ENCODE results near the gene HCN4.

HCN4 gene

DNA sequence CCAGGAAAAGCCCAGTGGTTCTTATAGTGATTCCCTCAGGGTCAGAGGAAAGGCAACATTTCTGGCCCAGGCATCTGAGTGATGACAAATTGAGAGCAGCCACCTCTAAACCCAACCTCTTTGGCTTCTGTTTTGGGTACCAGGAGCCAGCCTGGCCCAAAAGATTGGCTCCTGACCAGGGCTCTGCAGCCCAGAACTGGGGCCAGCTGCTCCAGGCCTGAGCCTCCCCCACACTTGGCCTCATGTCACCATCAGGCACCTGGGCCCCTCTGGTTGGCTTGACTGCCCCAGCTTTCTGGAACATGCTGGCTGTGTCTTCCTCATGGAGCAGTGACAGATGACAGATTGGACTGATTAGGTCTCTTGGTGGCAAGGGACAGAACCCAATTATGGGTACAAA lies 26.0 kb upstream of the HCN4 start:
- H3K27ac ChIP-seq = no peak overlapping the region
- no peak for TF ChIP-seq ZFX (IDR thresholded peaks at IDR 0.05; ENCODE audit: borderline replicate concordance)
- TF ChIP-seq, protein P1, sequence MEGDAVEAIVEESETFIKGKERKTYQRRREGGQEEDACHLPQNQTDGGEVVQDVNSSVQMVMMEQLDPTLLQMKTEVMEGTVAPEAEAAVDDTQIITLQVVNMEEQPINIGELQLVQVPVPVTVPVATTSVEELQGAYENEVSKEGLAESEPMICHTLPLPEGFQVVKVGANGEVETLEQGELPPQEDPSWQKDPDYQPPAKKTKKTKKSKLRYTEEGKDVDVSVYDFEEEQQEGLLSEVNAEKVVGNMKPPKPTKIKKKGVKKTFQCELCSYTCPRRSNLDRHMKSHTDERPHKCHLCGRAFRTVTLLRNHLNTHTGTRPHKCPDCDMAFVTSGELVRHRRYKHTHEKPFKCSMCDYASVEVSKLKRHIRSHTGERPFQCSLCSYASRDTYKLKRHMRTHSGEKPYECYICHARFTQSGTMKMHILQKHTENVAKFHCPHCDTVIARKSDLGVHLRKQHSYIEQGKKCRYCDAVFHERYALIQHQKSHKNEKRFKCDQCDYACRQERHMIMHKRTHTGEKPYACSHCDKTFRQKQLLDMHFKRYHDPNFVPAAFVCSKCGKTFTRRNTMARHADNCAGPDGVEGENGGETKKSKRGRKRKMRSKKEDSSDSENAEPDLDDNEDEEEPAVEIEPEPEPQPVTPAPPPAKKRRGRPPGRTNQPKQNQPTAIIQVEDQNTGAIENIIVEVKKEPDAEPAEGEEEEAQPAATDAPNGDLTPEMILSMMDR (IDR thresholded peaks at IDR 0.05) = no peak

DNA sequence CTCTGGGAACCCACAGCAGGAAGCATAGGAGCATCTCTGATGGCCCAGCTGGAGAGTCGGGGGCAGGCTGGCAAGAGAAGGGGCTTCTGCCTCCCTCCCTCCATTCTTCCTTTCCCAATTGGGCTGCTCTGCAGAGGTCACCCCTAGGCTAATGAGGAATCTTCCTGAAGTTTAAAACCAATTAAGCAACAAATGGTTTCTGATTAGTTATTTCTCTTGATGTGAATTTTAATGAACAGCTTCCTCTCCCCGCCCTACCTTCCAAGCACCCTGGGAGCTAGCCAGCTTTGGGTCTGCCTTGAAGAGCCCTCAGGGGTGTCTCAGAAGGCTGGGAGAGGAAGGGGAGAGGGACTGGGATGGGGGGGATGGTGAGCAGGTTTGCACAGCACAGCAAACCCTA lies 24.6 kb upstream of the HCN4 start:
- H3K27ac ChIP-seq = no peak overlapping the region
- TF ChIP-seq ZFX (IDR thresholded peaks at IDR 0.05; ENCODE audit: borderline replicate concordance) = no peak
- TF ChIP-seq, protein P1 (IDR thresholded peaks at IDR 0.05) = no peak

DNA sequence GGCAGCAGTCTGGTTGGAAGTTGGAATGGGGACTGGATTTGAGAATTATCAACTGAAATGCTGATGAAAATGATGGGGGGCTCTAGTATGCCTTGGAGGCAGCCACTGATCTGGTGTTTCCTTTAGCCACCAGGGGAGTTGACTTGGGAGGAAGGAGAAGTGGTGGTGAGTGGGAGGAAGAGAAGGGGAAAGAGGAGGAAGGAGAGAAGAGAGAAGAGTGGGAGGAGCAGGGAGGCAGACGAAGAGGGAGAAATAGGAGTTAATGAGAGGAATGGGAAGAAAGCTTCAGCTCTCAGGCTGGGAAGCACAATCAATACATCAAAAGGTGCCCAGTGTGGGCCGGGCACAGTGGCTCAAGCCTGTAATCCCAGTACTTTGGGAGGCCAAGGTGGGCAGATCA lies 23.3 kb upstream of the HCN4 start:
- no peak for TF ChIP-seq ZFX (IDR thresholded peaks at IDR 0.05; ENCODE audit: borderline replicate concordance)
- no peak overlapping the region for H3K27ac ChIP-seq

DNA sequence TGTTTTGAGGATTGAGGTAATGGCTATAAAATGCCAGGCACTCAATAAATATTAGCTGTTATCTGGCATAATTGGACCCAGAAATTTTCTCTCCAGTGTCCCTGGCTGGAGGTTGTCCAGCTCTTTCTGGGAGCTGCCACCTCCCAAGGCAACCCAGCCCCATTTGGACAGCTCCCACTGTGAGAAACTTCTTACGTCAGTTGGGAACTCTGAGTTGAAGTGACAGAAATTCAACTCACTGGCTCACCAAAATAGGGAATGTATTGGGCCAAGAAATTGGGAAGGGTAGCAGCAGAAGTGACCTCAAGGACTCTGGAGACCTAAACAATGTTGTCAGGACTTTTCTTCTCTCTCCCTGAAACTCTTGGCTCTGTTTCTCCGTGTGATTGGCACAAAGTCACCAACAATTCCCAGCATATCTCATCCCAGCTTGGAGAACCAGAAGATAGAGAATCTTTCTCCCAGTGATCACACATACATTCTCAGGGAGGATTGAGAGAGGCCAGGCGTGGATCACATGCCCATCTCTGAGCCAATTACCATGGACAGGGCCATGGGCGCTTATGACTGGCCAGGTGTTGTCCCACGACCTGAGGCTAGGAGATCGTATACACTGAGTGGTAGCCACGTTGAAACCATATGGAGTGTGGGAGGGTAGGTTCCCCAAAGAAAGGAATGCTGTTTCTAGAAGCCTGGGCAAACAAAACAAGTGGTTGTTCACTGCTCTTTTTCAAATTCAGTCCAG lies 22.5 kb upstream of the HCN4 start:
- no peak for TF ChIP-seq ZFX (IDR thresholded peaks at IDR 0.05; ENCODE audit: borderline replicate concordance)
- TF ChIP-seq, protein P1 (IDR thresholded peaks at IDR 0.05) = no peak

DNA sequence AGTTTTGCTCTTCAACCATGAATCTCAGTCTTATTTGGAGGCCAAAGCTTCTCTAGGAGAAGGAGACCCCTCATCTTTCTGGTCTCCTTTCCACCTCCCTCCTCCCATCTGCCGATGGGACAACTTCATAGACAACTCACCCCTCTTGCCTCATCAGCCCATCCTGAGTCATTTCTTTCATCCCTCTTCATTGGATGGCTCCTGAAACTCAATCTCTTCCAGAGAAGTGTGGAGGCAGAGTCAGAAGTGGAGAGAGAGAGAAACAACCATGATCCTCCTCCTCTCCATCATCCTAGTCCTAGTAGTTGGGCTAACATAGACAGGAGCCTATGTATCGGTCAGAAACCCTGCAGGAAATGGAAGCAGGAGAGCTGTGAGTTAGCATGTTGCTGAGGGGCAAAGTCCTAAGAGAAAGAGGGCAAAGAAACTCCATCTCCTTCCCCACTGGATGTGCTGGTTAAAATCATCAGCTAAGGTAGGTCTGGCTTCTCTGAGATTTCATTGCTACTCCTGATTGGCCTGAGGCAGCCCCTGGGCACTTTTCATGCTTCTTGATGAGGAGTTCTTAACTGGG lies 21.3 kb upstream of the HCN4 start:
- no peak overlapping the region for H3K27ac ChIP-seq
- TF ChIP-seq, protein P1 (IDR thresholded peaks at IDR 0.05) = no peak
- TF ChIP-seq ZFX (IDR thresholded peaks at IDR 0.05; ENCODE audit: borderline replicate concordance) = no peak

More for the DNA sequence above, 22.5 kb upstream of the HCN4 start:
- H3K27ac ChIP-seq = no peak overlapping the region

DNA sequence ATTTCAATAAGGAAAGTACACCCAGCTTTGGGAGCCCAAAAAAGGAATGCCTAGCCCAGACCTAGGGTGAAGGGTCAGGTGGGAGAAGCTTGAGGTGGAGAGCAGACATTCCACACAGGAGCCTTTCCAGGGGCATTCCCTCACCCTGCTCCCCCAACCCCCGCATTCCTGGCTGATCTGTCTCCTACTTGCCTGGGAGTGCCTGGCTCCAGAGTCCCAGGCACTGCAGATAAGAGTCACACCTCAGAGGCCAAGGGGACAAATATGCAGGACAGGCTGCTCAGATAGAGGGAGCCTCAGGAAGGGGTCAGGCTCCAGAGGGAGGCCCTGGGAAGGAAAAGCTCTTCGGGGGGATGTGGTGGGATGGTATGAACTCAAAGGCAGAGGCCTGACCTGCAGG lies 20.8 kb upstream of the HCN4 start:
- H3K27ac ChIP-seq = no peak overlapping the region
- TF ChIP-seq, protein P1 (IDR thresholded peaks at IDR 0.05) = no peak
- no peak for TF ChIP-seq ZFX (IDR thresholded peaks at IDR 0.05; ENCODE audit: borderline replicate concordance)

DNA sequence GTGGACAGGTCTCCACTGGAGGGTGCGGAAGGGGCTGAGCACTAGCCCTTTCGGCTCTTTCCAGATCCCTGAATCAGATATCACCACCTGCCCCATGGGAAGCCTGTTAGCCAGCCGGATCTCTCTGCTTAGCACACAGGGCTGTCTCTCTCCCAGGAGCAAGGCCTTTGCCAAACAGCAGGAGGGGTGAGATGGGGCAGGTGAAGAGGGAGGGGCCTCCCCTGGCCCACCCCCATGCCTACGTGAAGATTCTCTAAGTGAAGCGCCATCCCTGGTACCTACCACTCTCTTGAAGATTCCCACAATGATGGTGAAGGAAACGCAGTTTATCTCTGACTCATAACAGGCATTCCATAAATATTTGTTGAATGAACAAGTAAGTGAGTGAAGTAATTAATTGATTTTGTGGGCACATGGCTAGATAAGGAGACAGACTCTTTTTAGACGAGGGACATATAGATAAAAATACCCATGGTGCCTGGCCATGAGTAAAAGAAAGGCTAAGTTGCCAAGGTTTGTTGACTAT lies 19.6 kb upstream of the HCN4 start:
- TF ChIP-seq ZFX (IDR thresholded peaks at IDR 0.05; ENCODE audit: borderline replicate concordance) = no peak
- TF ChIP-seq, protein P1 (IDR thresholded peaks at IDR 0.05) = no peak
- no peak overlapping the region for H3K27ac ChIP-seq
